ENCODE data around the gene ARID1B. TPM values are rescaled to one million over a fixed set of nuclear protein-coding genes. Genes with fewer than 3 reads are reported as not detected.

The ARID1B gene
- total RNA-seq, 1 experiment from 2014 or later, result 13.9 TPM

DNA sequence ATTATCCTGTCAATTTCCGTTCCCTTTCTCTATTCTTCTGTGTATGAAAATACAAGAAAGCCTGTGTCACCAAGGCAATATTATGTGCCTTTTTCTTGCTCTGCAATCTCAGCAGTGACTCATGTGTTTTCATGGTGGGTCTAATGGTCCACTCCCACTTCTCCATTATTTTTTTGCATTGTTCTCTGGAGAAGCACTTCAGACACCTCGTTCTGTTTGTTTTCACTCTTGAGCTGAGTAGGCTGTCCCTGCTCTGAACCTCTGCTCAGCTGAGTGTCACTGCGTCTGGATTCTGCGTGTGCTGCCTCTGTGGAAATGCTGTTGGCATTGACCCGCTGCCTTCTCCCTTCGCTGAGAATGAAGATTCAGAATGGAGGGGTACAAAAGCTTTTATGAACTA, 315.6 kb downstream of the ARID1B start:
- peaks cover 20% of the 10 kb centered on the region for H3K4me1 ChIP-seq (replicated peaks)
- 0 out of 2 replicates have a peak, but pooled peaks cover 3% of the 10 kb centered on the region for H3K36me3 ChIP-seq
- peak; percentile 51 to 75 for DNase-seq (ENCODE audit: low read depth in 1 of 2, low spot score in 2 of 2)
- H3K4me3 ChIP-seq, result no peak overlapping the region
- no peaks in the 10 kb centered on the region for H3K9me3 ChIP-seq (replicated peaks)
- peak overlapping the region; percentile 69 for H3K27ac ChIP-seq
- no peaks in the 10 kb centered on the region for H3K27me3 ChIP-seq (replicated peaks)

- DNase-seq (ENCODE audit: low read depth in 1 of 2, low spot score in 2 of 2), result no peak
- no peak overlapping the region for H3K4me3 ChIP-seq
Measured at GRCh38 chr6:157093536-157093935, 316.4 kb downstream of the ARID1B start.

GRCh38 chr6:157094038-157094437, 316.9 kb downstream of the ARID1B start:
- Histone ChIP-seq H3K4me3 (no peak overlapping the region), H3K36me3 (0 out of 2 replicates have a peak, but pooled peaks cover 3% of the 10 kb centered on the region), H3K4me1 (replicated peaks) (peaks cover 18% of the 10 kb centered on the region), H3K27me3 (replicated peaks) (no peaks in the 10 kb centered on the region), H3K9me3 (replicated peaks) (no peaks in the 10 kb centered on the region), H3K27ac (no peak overlapping the region)
- DNase-seq (ENCODE audit: low read depth in 1 of 2, low spot score in 2 of 2), result no peak

More at GRCh38 chr6:157093536-157093935, 316.4 kb downstream of the ARID1B start:
- Histone ChIP-seq H3K36me3 (0 out of 2 replicates have a peak, but pooled peaks cover 3% of the 10 kb centered on the region), H3K9me3 (replicated peaks) (no peaks in the 10 kb centered on the region), H3K27me3 (replicated peaks) (no peaks in the 10 kb centered on the region), H3K4me1 (replicated peaks) (peaks cover 20% of the 10 kb centered on the region), H3K27ac (no peak overlapping the region)

- no peaks in the 10 kb centered on the region for H3K27me3 ChIP-seq (replicated peaks)
- DNase-seq (ENCODE audit: low read depth in 1 of 2, low spot score in 2 of 2), result no peak
- no peak overlapping the region for H3K4me3 ChIP-seq
- H3K9me3 ChIP-seq (replicated peaks), result no peaks in the 10 kb centered on the region
- 0 out of 2 replicates have a peak, but pooled peaks cover 3% of the 10 kb centered on the region for H3K36me3 ChIP-seq
- H3K4me1 ChIP-seq (replicated peaks), result peaks cover 12% of the 10 kb centered on the region
- H3K27ac ChIP-seq, result no peak overlapping the region
Measured at GRCh38 chr6:157095084-157095483, 317.9 kb downstream of the ARID1B start.

GRCh38 chr6:157095569-157095968, 318.4 kb downstream of the ARID1B start:
- H3K4me1 ChIP-seq (replicated peaks), result peaks cover 12% of the 10 kb centered on the region
- H3K4me3 ChIP-seq, result no peak overlapping the region
- no peaks in the 10 kb centered on the region for H3K27me3 ChIP-seq (replicated peaks)
- H3K27ac ChIP-seq, result no peak overlapping the region
- 0 out of 2 replicates have a peak, but pooled peaks cover 3% of the 10 kb centered on the region for H3K36me3 ChIP-seq
- H3K9me3 ChIP-seq (replicated peaks), result no peaks in the 10 kb centered on the region
- no peak for DNase-seq (ENCODE audit: low read depth in 1 of 2, low spot score in 2 of 2)

GRCh38 chr6:157096105-157096504, 318.9 kb downstream of the ARID1B start:
- Histone ChIP-seq H3K27me3 (replicated peaks) (no peaks in the 10 kb centered on the region), H3K4me3 (no peak overlapping the region), H3K9me3 (replicated peaks) (no peaks in the 10 kb centered on the region), H3K4me1 (replicated peaks) (peaks cover 12% of the 10 kb centered on the region), H3K36me3 (0 out of 2 replicates have a peak, but pooled peaks cover 3% of the 10 kb centered on the region), H3K27ac (no peak overlapping the region)
- no peak for DNase-seq (ENCODE audit: low read depth in 1 of 2, low spot score in 2 of 2)

- 0 out of 2 replicates have a peak, but pooled peaks cover 3% of the 10 kb centered on the region for H3K36me3 ChIP-seq
- DNase-seq (ENCODE audit: low read depth in 1 of 2, low spot score in 2 of 2), result no peak
Measured at GRCh38 chr6:157096522-157096921, 319.3 kb downstream of the ARID1B start.

DNA sequence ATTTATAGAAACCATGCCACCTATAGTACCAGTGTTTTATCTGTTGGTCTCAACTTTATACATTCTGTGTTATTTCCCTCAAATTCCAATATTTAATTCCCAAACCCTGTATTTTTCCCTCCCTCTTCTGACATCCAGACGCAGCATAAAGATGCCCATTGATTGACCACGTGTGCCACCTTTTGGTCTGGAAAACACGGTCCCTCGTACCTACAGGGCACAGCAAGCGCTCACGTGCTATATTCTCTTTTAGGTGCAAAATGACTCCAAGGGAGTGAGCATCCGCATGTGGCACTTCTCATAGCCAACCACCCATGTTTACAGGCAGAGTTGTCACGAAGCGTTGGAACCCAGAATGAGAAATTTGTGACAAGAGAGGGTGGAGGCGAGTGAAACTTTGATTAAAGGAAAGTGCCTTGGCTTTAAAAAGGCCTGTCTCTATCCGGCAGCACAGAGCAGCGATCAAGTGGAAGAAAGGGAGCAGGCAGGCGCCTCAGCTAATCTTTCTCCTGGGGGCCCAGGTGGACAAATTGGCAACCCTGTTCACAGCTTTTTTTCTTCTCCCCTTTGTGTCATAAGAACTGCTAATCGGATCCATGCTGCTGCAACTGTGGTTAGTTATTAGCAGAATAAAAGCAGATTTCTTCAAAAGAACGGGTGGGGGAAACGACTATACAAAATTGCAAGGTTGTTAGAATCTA, 320.2 kb downstream of the ARID1B start:
- peaks cover 6% of the 10 kb centered on the region for H3K4me1 ChIP-seq (replicated peaks)
- DNase-seq (ENCODE audit: low read depth in 1 of 2, low spot score in 2 of 2), result no peak
- H3K4me3 ChIP-seq, result no peak overlapping the region
- no peaks in the 10 kb centered on the region for H3K27me3 ChIP-seq (replicated peaks)
- H3K36me3 ChIP-seq, result 0 out of 2 replicates have a peak, but pooled peaks cover 3% of the 10 kb centered on the region
- H3K9me3 ChIP-seq (replicated peaks), result no peaks in the 10 kb centered on the region
- no peak overlapping the region for H3K27ac ChIP-seq

More at GRCh38 chr6:157096522-157096921, 319.3 kb downstream of the ARID1B start:
- Histone ChIP-seq H3K4me3 (no peak overlapping the region), H3K4me1 (replicated peaks) (peaks cover 12% of the 10 kb centered on the region), H3K27me3 (replicated peaks) (no peaks in the 10 kb centered on the region), H3K27ac (no peak overlapping the region), H3K9me3 (replicated peaks) (no peaks in the 10 kb centered on the region)

DNA sequence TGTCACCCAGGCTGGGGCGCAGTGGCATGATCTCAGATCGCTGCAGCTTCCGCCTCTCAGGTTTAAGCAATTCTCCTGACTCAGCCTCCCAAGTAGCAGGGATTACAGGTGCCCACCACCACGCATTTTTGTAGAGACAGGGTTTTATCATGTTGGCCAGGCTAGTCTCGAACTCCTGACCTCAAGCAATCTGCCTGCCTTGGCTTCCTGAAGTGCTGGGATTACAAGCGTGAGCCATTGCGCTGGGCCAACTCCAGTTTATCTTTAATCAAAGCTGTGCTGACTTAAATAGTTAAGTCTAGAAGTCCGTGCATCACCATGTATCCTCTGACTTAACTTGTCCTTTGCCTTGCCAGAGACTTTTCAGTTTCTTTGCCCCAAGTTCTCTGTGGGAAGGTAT, 321.8 kb downstream of the ARID1B start:
- H3K4me3 ChIP-seq, result no peak overlapping the region
- H3K27me3 ChIP-seq (replicated peaks), result no peaks in the 10 kb centered on the region
- H3K27ac ChIP-seq, result no peak overlapping the region
- no peaks in the 10 kb centered on the region for H3K9me3 ChIP-seq (replicated peaks)
- H3K4me1 ChIP-seq (replicated peaks), result no peaks in the 10 kb centered on the region
- H3K36me3 ChIP-seq, result no peaks in the 10 kb centered on the region
- no peak for DNase-seq (ENCODE audit: low read depth in 1 of 2, low spot score in 2 of 2)

GRCh38 chr6:157099912-157100593, 322.9 kb downstream of the ARID1B start:
- no peak for DNase-seq (ENCODE audit: low read depth in 1 of 2, low spot score in 2 of 2)
- H3K27ac ChIP-seq, result no peak overlapping the region
- no peaks in the 10 kb centered on the region for H3K27me3 ChIP-seq (replicated peaks)
- H3K4me1 ChIP-seq (replicated peaks), result no peaks in the 10 kb centered on the region
- no peaks in the 10 kb centered on the region for H3K36me3 ChIP-seq
- no peaks in the 10 kb centered on the region for H3K9me3 ChIP-seq (replicated peaks)
- no peak overlapping the region for H3K4me3 ChIP-seq

DNA sequence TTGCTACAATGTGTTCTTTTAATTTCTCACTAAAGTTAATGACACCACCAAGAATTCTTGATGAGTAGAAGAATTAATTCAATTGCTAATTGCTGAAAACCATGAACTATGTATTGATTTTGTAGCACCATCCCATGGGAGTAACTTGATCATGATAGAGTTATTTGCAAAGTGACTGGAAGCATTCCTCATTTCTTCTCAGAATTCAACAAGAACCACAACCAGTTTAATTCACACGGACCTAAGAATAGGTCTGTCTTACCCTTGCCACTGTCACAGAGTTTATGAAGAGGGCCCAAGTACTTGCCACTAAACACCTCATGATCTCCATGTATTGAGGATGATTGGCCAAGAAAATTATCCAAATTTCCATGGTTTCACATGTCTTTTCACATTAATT, 324.0 kb downstream of the ARID1B start:
- H3K36me3 ChIP-seq, result no peaks in the 10 kb centered on the region
- H3K27ac ChIP-seq, result no peak overlapping the region
- H3K9me3 ChIP-seq (replicated peaks), result no peaks in the 10 kb centered on the region
- H3K27me3 ChIP-seq (replicated peaks), result no peaks in the 10 kb centered on the region
- H3K4me3 ChIP-seq, result no peak overlapping the region
- DNase-seq (ENCODE audit: low read depth in 1 of 2, low spot score in 2 of 2), result no peak
- H3K4me1 ChIP-seq (replicated peaks), result peaks cover 1% of the 10 kb centered on the region

- H3K9me3 ChIP-seq (replicated peaks), result no peaks in the 10 kb centered on the region
- H3K27me3 ChIP-seq (replicated peaks), result no peaks in the 10 kb centered on the region
- no peak overlapping the region for H3K4me3 ChIP-seq
- DNase-seq (ENCODE audit: low read depth in 1 of 2, low spot score in 2 of 2), result no peak
- H3K27ac ChIP-seq, result no peak overlapping the region
- no peaks in the 10 kb centered on the region for H3K36me3 ChIP-seq
- peaks cover 28% of the 10 kb centered on the region for H3K4me1 ChIP-seq (replicated peaks)
Measured at GRCh38 chr6:157104803-157105202, 327.6 kb downstream of the ARID1B start.

DNA sequence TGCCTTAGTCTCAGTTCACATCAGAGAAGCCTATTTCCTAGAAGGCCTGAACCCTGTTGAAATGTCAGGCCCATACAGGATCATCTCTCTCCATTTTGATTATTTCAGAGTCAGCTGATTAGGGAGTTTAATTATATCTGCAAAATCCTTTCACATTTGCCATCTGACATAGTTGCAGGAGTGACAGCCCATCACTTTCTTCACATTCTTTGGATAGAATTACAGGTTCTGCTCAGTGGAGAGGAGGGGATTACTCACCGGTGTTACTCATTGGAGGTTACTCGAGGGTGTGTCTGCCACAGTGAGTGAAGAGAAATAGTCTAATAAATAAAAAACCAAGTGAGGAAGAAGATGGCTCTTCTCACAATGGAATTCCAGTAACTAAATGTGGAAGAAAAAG, 329.3 kb downstream of the ARID1B start:
- Histone ChIP-seq H3K4me1 (replicated peaks) (peaks cover 28% of the 10 kb centered on the region), H3K27ac (0 out of 2 replicates have a peak overlapping the region, but pooled peaks have one; percentile 88), H3K4me3 (no peak overlapping the region), H3K36me3 (no peaks in the 10 kb centered on the region), H3K9me3 (replicated peaks) (no peaks in the 10 kb centered on the region), H3K27me3 (replicated peaks) (no peaks in the 10 kb centered on the region)
- peak in 1 of 2 experiments; percentile 31 for DNase-seq (ENCODE audit: low read depth in 1 of 2, low spot score in 2 of 2)

- Histone ChIP-seq H3K27ac (peak overlapping the region; percentile 88), H3K27me3 (replicated peaks) (no peaks in the 10 kb centered on the region), H3K4me1 (replicated peaks) (peaks cover 28% of the 10 kb centered on the region), H3K4me3 (no peak overlapping the region), H3K36me3 (no peaks in the 10 kb centered on the region), H3K9me3 (replicated peaks) (no peaks in the 10 kb centered on the region)
- DNase-seq (ENCODE audit: low read depth in 1 of 2, low spot score in 2 of 2), result no peak
Measured at GRCh38 chr6:157107571-157107914, 330.4 kb downstream of the ARID1B start.
